Astrocyte of the hippocampus (primary cell): ENCODE results near the gene CDX1.

Source experiments
- DNase-seq: peaks from one replicate; pipeline ENCODE4 v3.0.0; 2011; ENCODE audit warnings: low read depth, low spot score

CDX1 gene

DNA sequence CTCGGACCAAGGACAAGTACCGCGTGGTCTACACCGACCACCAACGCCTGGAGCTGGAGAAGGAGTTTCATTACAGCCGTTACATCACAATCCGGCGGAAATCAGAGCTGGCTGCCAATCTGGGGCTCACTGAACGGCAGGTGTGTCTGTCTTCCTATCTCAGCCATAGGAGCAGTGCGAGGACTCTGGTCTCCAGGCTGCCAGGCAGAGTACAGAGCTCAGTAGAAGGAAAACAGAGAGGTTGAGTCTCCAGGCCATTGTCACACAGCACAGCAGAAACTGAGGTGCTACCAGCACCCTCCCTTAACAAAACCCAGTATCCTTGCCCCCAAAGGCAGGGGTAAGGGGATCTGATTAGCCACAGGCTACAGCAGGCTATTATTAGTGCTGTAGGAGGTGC lies 16.2 kb downstream of the CDX1 start:
- no peak for DNase-seq

DNA sequence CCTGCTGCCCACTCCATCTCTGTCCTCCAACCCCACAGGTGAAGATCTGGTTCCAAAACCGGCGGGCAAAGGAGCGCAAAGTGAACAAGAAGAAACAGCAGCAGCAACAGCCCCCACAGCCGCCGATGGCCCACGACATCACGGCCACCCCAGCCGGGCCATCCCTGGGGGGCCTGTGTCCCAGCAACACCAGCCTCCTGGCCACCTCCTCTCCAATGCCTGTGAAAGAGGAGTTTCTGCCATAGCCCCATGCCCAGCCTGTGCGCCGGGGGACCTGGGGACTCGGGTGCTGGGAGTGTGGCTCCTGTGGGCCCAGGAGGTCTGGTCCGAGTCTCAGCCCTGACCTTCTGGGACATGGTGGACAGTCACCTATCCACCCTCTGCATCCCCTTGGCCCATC lies 16.9 kb downstream of the CDX1 start:
- DNase-seq = no peak

DNA sequence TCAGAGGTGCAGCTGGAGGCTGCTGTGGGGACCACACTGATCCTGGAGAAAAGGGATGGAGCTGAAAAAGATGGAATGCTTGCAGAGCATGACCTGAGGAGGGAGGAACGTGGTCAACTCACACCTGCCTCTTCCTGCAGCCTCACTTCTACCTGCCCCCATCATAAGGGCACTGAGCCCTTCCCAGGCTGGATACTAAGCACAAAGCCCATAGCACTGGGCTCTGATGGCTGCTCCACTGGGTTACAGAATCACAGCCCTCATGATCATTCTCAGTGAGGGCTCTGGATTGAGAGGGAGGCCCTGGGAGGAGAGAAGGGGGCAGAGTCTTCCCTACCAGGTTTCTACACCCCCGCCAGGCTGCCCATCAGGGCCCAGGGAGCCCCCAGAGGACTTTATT lies 17.4 kb downstream of the CDX1 start:
- DNase-seq = no peak

DNA sequence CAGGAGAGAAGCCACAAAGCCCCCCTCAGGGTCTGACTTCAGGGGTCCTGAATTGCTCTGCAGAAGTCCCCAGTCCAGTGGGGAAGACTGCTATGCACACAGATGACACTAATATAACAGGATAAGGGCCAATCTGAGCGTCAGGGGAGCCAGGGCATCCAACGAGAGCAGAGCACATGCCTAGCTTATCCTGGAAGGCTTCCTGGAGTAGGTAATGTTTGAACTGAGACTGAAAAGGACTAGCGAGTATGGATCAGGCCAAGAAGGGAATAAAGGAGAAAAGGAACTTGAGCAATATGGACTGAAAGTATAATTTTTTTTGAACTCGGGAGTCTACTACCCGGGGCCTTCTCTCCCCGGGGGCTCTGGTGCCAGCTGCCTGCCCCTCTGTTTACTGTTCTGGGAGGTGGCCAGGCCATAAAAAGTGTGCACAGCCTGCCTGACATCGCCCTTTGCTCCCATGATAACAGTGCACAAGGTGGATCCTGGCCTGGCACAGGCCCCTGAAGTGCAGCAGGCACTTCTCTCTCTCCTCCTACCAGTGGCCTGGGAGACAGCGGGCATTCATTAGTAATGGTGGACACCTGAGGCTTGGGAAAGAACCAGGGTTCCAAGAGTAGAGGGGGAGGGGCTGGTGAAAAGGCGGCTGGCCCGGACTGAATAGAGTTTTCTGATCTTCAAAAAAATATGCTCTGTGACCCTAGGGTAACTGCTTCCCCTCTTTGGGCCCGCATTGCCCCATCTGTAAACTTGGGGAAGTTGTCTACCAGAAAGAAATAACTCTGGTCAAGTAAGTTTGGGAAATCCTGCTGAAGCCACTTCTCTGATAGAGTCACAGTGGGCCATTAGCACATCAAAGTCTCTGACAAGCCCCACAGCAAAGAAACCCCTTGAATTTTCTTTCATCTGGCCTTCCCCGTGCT lies 18.7 kb downstream of the CDX1 start:
- DNase-seq = no peak

DNA sequence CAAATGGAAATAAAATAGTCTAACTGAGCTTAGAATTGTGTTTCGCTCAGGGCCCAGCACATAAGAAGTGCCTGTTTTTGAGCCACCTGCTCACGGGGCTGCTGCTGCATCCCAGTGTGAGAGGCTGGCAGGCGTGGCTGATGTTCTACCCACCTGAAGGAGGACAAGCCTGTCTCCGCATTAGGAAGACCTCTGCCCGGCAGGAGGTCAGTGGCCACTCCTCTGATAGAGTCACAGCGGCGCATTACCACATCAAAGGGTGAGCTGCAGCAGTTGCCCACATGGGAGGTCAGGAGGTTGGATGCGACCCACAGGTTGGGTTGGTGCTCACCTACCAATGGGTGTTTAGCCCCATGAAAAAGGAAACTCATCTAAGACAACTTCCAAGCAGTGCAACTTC lies 19.6 kb downstream of the CDX1 start:
- DNase-seq = no peak

DNA sequence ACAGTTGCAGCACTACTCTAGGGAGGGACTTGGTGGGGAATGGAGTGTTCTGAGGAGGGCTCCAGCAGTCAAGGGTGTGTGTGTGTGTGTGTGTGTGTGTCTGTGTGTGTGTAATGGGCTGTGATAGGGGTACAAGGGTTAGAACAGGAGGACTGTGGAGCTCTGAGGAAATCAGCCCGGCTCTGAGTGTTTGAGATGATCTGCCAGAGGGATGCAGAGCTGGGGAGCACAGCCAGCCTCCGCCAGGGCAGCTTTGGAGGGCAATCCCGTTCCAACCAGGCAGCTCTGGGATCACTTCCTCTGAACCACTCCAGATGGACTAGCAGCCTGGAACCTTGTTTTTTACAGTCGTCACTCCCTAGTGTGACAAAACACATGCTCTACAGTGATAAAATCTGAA lies 20.3 kb downstream of the CDX1 start:
- DNase-seq = no peak

DNA sequence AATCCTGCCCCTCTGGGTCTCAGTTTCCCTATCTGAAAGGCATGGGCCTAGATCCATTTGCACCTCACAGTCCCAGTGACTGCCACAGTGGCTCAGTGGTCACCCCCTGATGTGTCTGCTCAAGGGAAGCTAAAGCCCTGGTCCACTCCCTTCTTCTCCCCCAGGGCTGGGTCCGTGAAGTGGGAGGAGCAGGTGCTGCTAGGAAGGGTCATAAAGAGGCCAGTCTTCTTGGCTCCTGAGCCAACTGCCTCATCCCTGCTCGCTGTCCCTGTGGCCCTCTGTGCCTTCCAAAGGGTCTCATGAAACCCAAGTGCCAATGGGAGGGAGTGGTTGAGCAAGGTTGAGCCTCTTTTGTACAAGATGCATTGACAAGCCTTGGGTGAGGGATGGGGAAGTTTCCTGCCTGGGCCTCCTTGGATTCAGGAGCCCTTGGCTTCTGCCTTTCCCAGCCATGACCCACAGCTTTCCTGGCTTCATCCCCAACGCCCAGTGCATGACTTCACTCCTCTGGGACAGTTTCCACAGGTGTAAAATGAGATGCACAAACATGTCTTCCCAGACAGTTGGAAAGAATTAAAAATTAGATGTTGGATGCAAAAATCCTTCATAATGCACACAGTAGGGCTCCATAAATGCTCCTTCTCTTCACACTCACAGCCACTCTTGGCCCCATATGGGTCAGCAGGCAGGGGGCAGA lies 21.7 kb downstream of the CDX1 start:
- no peak for DNase-seq

DNA sequence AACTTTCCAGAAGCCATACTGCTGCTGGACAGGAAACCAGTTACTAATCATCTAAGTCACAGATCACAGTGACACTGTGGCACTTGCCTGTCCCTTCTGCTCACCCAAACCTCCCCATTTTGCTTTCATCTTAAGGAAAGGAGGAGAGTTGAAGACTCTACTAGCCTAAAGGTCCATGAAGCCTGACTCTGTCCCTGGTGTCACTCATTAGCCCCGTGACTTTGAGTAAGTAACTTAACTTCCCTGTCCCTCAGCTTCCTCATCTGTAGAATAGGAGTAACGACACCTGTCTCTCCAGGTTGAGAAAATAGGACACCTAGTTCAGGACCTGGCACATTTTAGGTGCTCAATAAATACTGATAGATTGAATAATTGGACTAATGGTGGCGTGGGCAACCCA lies 22.7 kb downstream of the CDX1 start:
- DNase-seq = no peak

DNA sequence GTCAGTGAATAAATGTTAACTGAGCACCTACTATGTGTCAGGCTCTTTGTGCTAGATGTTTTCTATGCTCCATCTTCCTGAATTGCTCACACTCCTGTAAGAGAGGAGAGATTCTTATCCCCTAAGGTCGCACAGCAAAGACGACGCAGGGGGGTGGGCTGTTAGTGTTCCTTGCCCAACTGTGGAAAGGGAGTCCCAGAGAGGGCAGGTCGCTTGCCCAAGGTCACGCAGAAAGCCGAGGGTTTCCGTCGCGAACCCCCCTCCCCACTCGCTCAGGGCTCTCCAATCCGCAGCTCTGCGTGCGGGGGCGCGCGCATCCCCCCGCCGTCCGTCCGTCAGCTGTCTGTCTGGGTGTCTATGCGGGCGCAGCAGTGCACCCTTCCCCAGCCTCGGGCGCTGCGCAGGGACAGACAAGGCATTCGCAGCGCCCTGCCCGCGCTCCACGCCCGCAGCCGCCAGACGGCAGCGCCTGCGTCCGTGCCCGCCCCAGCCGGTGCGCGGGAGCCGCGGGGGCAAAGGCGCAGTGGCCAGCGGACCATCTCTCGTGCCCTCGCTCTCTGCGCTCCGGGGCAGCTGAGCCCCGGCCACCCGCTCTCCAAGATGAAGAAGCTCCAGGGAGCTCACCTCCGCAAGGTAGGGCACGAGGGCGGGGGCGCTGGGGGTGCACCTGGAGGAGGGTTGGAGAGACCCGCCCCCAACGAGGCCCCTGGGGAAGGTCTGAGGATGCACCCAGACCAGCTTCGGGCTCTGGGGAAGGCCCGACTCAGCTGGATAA lies 23.3 kb downstream of the CDX1 start, which contains the start of gene SLC6A7:
Gene SLC6A7, plus strand, starts transcription at position 335 of the 775 bp plus-strand sequence. Its CDS starts 266 bp downstream, at position 601.
- no peak for DNase-seq

DNA sequence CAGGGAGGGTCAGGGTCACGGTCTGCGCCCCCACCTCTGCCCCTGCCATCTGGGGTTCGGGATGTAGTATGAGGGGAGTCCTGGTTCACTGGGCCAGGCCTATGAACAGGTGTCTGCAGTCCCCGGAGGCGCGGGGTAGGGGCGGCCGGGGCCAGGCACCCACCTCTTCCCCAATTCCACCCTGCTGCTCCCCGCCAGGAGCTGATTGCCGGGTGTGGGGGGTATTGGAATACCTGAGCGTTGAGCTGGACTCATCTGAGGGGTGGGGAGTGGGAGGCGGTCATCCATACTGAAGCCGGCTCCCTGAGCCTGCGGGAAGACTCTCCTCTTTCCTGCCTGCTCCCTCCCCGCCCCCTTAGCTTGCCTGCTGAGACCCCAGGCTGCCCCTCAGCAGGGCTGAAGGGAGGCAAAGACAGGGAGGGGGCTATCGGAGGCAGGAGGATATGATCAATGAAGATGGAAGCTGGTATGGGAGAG lies 24.0 kb downstream of the CDX1 start:
- no peak for DNase-seq

DNA sequence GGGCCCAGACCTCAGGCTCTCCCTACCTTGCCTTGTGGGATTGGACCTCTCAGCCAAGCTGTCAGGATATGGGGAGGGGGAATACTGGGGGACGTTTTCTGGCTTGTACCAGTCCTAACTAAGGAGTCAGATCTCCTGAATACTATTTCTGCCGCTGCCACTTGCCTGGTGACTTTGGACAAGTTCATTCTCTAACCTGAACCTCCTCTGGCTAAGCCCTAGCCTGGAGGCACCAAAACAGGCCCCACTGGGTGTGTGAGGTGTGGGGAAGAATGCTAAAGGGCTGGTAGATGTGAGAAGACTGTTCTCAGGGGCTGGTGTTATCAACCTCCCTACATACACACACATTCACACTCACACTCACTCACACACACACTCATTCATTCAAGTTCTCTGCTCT lies 24.4 kb downstream of the CDX1 start:
- no peak for DNase-seq

DNA sequence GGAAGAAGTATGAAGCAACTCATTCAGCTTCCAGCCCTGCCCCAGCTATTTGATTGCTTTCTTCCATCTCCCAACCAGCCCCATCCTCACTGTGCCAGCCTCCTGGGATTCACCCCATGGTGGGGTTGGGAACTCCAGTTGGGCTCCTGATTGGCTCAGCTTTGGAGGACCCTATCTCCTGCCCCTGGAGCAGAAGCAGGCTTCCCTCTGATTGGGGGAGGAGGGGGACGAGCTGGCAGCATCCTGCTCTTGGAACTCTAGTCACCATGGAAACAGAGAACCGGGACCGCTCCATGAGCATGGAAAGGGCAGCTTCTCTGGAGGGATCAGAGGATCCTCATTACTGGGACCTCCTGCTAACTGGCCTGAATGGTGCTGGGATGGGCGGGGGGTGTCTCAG lies 25.9 kb downstream of the CDX1 start:
- no peak for DNase-seq

DNA sequence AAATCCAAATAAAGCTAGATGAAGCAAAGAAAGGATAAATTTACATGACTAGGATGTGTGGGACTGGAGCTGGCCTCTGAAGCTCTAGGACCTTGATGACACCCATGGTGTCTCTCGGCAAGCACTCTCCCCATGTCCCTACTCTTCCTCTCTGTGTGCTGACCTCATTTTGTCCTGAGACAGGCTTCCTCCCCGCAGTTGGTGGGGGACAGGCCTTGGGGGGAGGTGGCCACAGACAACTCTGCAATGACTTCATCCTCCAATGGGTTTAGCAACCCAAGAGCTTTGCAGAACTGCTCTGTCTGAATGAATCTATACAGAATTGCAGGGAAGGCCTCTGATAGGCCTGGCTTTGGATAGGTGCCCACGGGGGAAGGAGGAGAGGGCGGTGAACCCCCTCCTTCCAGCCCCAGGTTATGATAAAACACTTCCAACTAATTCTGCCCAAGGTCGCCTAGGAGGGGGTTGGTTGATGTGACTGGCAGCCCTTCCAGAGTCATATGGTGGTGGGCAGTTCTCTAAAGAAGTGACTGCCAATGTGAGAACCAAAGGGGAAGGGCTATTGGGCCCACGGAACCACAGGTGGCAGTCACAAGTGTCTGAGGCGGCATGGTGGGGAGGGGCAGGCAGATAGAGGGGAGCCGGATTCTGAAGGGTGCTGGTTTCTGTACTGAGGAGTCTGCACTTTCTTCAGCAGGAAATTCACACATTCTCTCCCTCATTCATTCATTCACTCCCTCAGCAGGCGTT lies 29.3 kb downstream of the CDX1 start:
- no peak for DNase-seq

DNA sequence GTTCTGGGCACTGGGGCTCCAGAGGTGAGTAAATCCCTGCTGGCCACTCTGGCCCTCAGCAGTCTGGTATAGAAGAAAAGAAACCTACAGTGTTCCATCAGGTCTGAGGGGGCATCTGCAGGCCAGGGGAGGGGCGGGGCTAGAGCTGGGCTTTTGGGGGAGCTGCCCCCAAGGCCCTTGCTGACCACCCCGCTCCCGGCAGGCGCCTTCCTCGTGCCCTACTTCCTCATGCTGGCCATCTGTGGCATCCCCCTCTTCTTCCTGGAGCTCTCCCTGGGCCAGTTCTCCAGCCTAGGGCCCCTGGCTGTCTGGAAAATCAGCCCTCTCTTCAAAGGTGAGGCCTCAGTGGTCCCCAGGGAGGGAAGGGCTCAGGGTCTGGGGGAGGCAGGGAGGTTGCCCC lies 29.9 kb downstream of the CDX1 start:
- no peak for DNase-seq

DNA sequence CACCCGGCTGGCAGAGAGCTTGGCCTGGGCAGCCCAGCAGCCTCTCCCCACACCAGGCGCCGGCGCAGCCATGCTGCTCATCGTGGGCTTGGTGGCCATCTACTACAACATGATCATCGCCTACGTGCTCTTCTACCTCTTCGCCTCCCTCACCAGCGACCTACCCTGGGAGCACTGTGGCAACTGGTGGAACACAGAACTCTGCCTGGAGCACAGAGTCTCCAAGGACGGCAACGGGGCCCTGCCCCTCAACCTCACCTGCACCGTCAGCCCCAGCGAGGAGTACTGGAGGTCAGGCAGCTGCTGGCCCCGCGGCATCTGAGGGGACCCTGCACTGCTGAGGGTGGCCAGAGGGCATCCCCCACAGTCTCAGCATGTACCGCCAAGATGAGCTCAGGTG lies 30.4 kb downstream of the CDX1 start:
- no peak for DNase-seq

DNA sequence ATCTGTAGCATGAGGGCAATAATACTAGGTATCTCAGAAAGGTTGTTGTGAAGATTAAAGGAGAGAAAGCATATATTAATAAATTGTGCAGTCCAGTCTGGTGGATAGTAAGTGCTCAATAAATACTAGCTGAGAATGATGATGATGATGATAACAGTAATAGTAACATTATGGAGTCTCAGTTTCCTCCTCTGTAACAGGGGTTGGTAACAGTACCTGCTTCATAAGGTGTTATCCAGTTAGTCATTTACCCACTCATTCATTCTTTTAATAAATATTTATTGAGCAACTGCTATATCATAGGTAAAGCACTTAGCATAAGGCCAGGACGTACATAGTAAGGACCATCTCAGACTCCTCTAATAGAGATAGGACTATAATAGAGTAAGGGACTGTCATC lies 30.9 kb downstream of the CDX1 start:
- DNase-seq = no peak

DNA sequence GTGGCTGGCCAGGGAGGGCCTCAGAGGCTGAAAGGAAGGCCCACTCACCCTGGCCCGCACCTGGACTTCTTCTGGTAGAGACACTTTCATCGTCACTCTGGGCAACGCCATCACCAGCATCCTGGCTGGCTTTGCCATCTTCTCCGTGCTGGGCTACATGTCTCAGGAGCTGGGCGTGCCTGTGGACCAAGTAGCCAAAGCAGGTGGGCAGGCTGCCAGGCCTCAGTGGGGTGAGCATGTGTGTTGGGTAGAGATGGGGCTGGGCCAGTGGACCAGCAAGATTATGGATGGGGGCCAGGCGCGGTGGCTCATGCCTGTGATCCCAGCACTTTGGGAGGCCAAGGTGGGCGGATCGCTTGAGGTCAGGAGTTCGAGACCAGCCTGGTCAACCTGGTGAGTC lies 35.9 kb downstream of the CDX1 start:
- DNase-seq = no peak

DNA sequence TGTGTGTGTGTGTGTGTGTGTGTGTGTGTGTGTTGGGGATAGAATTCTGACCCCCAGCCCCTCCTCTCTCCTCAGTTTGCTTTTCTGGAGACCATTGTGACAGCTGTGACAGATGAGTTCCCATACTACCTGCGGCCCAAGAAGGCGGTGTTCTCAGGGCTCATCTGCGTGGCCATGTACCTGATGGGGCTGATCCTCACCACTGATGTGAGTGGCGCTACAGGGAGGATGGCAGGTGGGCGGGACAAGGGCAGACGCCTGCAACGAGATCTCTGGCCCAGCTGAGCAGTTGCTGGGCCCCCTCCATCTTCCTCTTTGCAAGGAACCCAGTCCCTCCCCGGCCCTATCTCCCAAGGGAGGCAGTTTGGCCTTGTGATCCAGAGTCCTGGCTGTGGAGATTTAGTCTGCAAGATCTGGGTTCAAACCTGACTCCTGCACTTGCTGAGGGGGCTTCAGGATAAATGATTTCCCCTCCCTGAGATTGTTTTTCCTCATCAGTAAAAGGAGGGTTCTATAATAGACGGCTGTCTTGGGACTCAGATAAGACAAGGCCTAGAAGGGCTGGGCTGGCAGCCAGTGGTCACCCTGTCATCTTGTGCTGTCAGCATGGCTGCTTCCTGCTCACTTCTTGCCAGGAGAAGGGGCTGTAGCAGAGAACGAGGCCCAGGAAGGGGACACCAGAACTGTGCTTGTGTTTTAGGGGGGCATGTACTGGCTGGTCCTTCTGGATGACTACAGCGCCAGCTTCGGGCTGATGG lies 37.4 kb downstream of the CDX1 start:
- no peak for DNase-seq

DNA sequence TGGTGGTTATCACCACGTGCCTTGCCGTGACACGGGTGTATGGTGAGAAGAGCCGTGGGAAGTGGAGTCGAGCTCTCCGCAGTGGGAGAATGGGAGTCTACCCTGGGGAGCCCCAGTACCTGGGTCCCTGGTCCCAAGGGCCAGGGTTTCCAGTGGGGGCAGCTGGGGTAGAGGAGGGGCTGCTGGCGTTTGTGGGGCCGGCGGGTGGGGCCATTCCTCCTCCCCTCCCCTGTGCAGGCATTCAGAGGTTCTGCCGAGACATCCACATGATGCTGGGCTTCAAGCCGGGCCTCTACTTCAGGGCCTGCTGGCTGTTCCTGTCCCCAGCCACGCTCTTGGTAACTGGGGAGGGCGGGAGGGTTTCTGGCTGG lies 38.0 kb downstream of the CDX1 start:
- DNase-seq = no peak

DNA sequence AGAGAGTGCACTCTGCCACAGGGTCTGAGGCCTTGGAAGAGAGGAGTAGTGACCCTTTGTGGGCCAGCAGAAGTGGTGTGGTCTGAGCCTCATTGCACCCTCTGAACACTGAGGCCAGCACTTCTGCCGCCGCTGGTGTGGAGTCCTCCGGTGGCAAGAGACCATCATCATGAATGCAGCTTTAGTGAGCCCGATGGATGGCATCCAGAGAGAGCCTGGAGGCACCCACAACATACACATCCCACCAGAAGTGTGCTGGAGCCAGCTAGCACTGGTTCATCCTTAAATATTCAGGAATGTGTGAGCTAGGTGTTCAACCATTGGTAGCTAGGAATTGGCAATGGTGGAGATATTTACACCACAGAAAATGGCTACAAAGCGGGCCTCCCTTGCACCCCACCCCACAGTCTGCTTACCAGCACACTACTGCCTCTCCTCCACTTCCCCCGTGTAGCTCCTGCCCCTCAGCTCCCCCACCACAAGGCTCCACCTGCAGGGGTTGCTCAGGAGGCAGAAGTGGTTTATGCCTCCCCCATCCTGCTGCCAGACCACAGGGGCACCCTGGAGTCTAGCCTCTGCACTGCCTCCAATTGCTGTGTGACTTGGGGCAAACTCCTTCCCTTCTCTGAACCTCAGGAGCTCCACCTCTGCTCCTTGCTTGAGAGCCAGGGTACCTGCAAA lies 39.7 kb downstream of the CDX1 start:
- DNase-seq = peak; percentile 42
